HG02938 (cell line): ENCODE measurements around the gene NARF.
"Not testable (repeated sequence)": the region's sequence is repeated elsewhere in the genome, so short reads cannot be mapped to it uniquely, and the experiment has no call there.

Source experiments
- ATAC-seq: cut with Tn5 transposase; IDR thresholded peaks from one replicate; pipeline ENCODE4 v1.9.1; 2021; ENCODE audit warnings: mild to moderate bottlenecking, moderate library complexity; ENCODE audit not compliant: unreplicated experiment

Gene NARF

GRCh38 chr17:82529914-82530300 is 71.4 kb downstream of the NARF start:
- no peak for ATAC-seq

DNA sequence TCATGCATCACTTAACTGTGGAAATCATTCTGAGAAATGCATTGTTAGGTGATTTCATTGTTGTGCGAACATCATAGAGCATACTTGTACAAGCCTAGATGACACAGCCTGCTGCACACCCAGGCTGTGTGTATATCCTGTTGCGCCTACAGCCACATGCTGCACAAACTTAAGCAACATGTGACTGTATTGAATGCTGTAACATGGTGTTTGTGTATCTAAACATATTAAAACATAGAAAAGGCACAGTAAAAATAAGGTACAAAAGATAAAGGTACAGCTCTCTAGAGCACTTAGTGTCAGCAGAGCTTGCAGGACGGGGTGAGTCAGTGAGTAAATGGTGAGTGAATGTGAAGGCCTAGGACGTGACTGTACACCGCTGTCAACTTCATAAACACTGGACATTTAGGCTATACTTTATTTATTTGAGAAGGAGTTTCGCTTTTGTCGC is 72.9 kb downstream of the NARF start:
- ATAC-seq: no peak

- no peak for ATAC-seq
Observed at GRCh38 chr17:82534401-82534812, 75.9 kb downstream of the NARF start.

- no peak for ATAC-seq
Observed at GRCh38 chr17:82536512-82537201, 78.1 kb downstream of the NARF start.

GRCh38 chr17:82537228-82537627 is 78.7 kb downstream of the NARF start:
- ATAC-seq: not testable (repeated sequence)

DNA sequence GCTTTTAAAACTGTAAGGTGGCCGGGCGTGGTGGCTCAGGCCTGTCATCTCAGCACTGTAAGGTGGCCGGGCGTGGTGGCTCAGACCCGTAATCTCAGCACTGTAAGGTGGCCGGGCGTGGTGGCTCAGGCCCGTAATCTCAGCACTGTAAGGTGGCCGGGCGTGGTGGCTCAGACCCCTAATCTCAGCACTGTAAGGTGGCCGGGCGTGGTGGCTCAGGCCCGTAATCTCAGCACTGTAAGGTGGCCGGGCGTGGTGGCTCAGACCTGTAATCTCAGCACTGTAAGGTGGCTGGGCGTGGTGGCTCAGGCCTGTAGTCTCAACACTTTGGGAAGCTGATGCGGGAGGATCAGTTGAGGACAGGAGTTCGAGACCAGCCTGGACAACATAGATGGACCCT is 80.5 kb downstream of the NARF start:
- ATAC-seq: not testable (repeated sequence)
